H1 (cell line): ENCODE measurements around the gene SNAP25. TPM values are rescaled to one million over a fixed set of nuclear protein-coding genes. Genes with fewer than 3 reads are reported as not detected.

Experiments
- SP4 ChIP-seq: IDR thresholded peaks from 2 replicates; pipeline ENCODE4 v1.6.1; 2012; ENCODE audit warnings: low read length, inconsistent platforms
- TEAD4 ChIP-seq: IDR thresholded peaks from 2 replicates; pipeline ENCODE4 v1.6.1; 2012; ENCODE audit warnings: low read depth, low read length, inconsistent platforms, mixed read lengths
- YY1 ChIP-seq: IDR thresholded peaks from 2 replicates; pipeline ENCODE4 v1.6.1; 2011; ENCODE audit warnings: low read depth, mild to moderate bottlenecking, low read length
- polyA plus RNA-seq, 7 experiments: library from polyadenylated mRNA; depleted of rRNA in 3 of 7; stranded (reverse) in 5 of 7; unstranded in 2 of 7; fragments of >200 nt in 5 of 7; fragments of 200-250 nt in 2 of 7; gene quantifications; 1 replicate in 5 of 7; 2 replicates in 1 of 7; 4 replicates in 1 of 7; pipeline versions ENCODE4 v1.2.1 to v1.2.3, GENCODE V29; 2011 to 2013; ENCODE audit warnings: missing spikeins in 2 of 7, mixed read lengths in 2 of 7
- total RNA-seq: library from RNA; stranded (reverse); fragmentation: NEBNext Ultra II Directional; extraction: Animal tissue kit (Norgen Biotek cat#: 25700); gene quantifications from 2 replicates; pipeline ENCODE4 v1.2.1, GENCODE V29; 2021

Gene SNAP25
- total and polyA plus RNA-seq, 2 of the 8 experiments (the other 6 are each of a cell fraction or from before 2014, with no cell fraction given), result 0.51 to 0.52 TPM

DNA sequence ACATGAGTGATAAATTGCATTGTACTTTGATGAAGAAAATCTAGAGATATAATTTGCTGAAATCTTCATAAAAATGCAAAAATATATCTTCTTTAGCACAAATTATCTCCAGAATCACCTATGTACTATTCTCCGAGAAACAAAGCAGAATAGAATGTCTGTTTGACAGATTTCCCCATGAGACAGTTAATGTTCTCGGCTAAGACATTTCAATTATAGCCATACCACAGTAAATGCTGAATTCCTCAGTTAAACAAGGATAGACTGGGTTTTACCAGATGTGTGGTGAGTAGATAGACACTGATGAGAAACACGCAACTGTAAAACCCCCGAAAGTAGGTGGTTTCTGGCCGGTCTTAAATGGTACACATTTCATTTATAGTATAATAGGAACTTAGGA is 69.8 kb downstream of the SNAP25 start (continued):
- TF ChIP-seq YY1, result no peak
- no peak for TF ChIP-seq TEAD4
- no peak for TF ChIP-seq SP4
